CD4-positive, CD25-positive, alpha-beta regulatory T cell (primary cell): ENCODE results near the gene ATXN7L3. TPM values are rescaled to one million over a fixed set of nuclear protein-coding genes. Genes with fewer than 3 reads are reported as not detected.

Experiments used
- ATAC-seq, 2 donors: fragments of 150-1000 bp; cut with Tn5 transposase; one replicate each; pipeline ENCODE4 v1.10.0; 2021; ENCODE audit warnings: low read depth in 2 of 2, moderate number of reproducible peaks in 2 of 2, moderate library complexity in 1 of 2
- DNase-seq, 3 donors: peaks; one replicate each; pipeline versions ENCODE4 v3.0.0 to v3.0.0-alpha.2; 2012 to 2022; ENCODE audit warnings: mixed read lengths in 1 of 3
- H3K27ac ChIP-seq: one replicate; pipeline ENCODE4 v1.7.0; 2013; ENCODE audit warnings: mild to moderate bottlenecking, low read length; ENCODE audit not compliant: insufficient read depth, poor library complexity, severe bottlenecking
- H3K27me3 ChIP-seq: one replicate; pipeline ENCODE4 v1.7.0; 2013; ENCODE audit warnings: low read length; ENCODE audit not compliant: control insufficient read depth, insufficient read depth
- H3K36me3 ChIP-seq: one replicate; pipeline ENCODE4 v1.7.0; 2013; ENCODE audit warnings: mild to moderate bottlenecking, low read length, moderate library complexity; ENCODE audit not compliant: control insufficient read depth, insufficient read depth
- H3K4me1 ChIP-seq: 2 replicates; pipeline ENCODE4 v1.7.0; 2013; ENCODE audit warnings: mild to moderate bottlenecking, low read length; ENCODE audit not compliant: insufficient read depth, control insufficient read depth, poor library complexity, severe bottlenecking
- H3K4me3 ChIP-seq: one replicate; pipeline ENCODE4 v1.7.0; 2013; ENCODE audit warnings: low read depth, mild to moderate bottlenecking, low read length, moderate library complexity
- H3K9me3 ChIP-seq, 2 experiments: 1 replicate in 1 of 2; 2 replicates in 1 of 2; pipeline ENCODE4 v1.7.0; 2013; ENCODE audit warnings: low read length in 2 of 2, mild to moderate bottlenecking in 1 of 2, moderate library complexity in 1 of 2; ENCODE audit not compliant: control insufficient read depth in 2 of 2
- H3K27ac Mint-ChIP-seq, 3 donors: one replicate each; pipeline ENCODE4 v1.8.0; 2020 to 2022; ENCODE audit warnings: mild to moderate bottlenecking in 3 of 3, mixed read lengths in 3 of 3, moderate library complexity in 2 of 3
- H3K27me3 Mint-ChIP-seq: one replicate; pipeline ENCODE4 v1.8.0; 2022; ENCODE audit warnings: mild to moderate bottlenecking, mixed read lengths
- H3K36me3 Mint-ChIP-seq: one replicate; pipeline ENCODE4 v1.8.0; 2020; ENCODE audit warnings: mixed read lengths
- H3K4me1 Mint-ChIP-seq, 4 donors: one replicate each; pipeline ENCODE4 v1.8.0; 2020 to 2022; ENCODE audit warnings: mixed read lengths in 4 of 4, mild to moderate bottlenecking in 1 of 4
- H3K4me3 Mint-ChIP-seq, 4 donors: one replicate each; pipeline ENCODE4 v1.8.0; 2020 to 2022; ENCODE audit warnings: mild to moderate bottlenecking in 4 of 4, mixed read lengths in 4 of 4, moderate library complexity in 3 of 4
- H3K9me3 Mint-ChIP-seq, 7 donors: one replicate each; pipeline ENCODE4 v1.8.0; 2020 to 2022; ENCODE audit warnings: mixed read lengths in 7 of 7, mild to moderate bottlenecking in 3 of 7, moderate library complexity in 2 of 7
- polyA plus RNA-seq, 4 donors: library from polyadenylated mRNA; unstranded; fragments of 300-500 nt; fragmentation: Illumina TruSeq; gene quantifications; one replicate each; pipeline ENCODE4 v1.2.3, GENCODE V29; 2021
- total RNA-seq: library from RNA; stranded (reverse); gene quantifications from one replicate; pipeline ENCODE4 v1.2.3, GENCODE V29; 2022

The ATXN7L3 gene
- total and polyA plus RNA-seq, 5 donors from 2014 or later = 10.3 to 103 (median 14.1) TPM

DNA sequence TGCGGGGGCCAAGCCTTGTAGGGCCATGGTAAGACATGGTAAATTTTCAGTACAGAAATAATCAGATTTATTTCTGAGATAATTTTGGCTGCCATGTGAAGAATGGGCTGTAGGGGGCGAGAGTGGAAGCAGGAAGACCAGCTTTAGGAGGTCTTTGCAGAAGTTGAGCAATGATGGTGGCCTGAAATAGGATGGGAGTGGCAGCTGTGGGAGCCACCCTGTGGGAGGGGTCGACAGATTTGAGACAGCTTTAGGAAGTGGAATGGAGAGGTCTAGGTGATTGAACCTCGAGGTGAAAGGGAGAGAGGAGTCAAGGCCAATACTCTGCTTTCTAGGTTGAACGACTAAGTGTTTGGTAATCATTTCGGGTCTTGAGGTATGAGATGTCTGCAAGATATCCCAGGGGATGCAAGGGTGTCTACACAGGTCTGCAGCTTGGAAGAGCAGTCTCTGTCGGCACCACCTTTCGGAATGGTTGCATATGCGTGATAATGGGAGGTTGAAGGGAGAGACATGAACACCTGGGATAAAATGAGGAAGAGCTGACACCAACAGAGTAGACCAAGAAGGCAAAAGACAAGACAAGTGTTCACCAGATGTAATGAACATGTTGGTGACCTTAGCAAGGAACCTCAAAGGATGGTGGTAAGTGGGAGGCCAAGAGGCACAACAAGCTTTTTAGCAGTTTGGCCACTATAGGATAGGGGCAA lies 4.2 kb upstream of the ATXN7L3 start:
- Histone ChIP-seq H3K27ac (no peak overlapping the region), H3K9me3 (no peaks in the 10 kb centered on the region), H3K27me3 (no peaks in the 10 kb centered on the region), H3K36me3 (peaks cover 23% of the 10 kb centered on the region), H3K4me1 (peaks cover 15% of the 10 kb centered on the region), H3K4me3 (no peak overlapping the region)
- Mint-ChIP-seq H3K36me3 (peaks cover 10% of the 10 kb centered on the region), H3K27ac (peak overlapping the region in 2 of 3 donors; percentile 47 to 92), H3K4me3 (peak overlapping the region in 1 of 4 donors; percentile 73), H3K27me3 (no peaks in the 10 kb centered on the region), H3K9me3 (no peaks in the 10 kb centered on the region), H3K4me1 (peaks cover 22 to 41% (median 23%) of the 10 kb centered on the region in 4 donors)
- no peak for ATAC-seq
- peak in 2 of 3 donors; percentile 44 to 79 for DNase-seq

DNA sequence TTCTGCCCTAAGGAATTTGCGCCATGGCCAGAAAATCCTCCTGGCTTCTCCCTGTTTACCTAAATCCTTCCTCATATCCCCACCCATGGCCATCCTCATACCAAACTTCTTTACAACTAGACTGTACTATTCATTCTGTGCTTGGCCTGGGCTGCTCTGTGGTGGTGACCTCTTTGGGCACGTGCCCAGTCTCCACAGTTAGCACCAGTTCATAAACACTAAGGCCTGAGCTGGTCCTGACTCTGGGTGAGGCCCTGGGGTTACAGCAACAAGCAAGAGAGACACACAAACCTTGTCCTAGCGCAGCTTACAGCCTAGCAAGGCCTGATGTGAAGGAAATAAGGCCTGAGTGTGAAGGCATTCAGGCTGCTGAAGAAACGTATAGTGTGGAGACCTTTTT lies 3.1 kb upstream of the ATXN7L3 start:
- H3K4me1 Mint-ChIP-seq = peaks cover 22 to 41% (median 30%) of the 10 kb centered on the region in 4 donors
- H3K27me3 ChIP-seq = no peaks in the 10 kb centered on the region

DNA sequence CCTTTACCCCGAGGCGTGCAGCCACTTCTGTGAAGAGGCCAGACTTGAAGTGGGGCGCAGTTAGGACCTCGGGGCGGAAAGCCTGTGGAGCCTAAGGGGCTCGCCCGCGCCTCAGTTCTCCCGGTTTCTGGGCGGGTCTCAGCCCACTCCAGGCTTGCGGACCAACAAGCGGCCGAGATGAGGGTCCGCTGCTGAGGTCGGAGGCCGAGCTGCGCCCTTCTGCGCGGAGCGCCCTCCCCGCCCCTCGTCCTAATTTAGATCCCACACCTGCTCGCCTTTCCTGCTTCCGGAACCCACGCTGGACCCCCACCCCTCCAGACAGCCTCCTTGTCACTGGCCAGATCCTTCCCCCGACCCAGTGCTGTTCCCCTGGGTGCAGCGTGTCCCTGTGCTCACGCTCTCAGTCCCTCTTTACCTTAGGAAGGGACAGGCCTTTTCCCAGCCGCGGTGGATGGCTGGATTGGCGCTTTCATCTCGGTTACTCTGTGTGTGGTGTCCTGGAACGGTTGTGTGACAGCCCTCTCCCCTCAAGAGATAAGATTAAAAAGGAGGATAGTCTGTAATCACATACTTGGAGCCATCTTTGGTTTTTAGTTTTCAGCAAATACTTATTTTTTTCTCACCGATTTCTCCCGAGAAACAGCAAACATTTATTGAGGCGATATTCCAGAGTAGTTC lies 933 bp upstream of the ATXN7L3 start:
- no peaks in the 10 kb centered on the region for H3K9me3 ChIP-seq
- DNase-seq (no peak), ATAC-seq (no peak)
- H3K4me1 ChIP-seq = peaks cover 32% of the 10 kb centered on the region
- peaks cover 12% of the 10 kb centered on the region for H3K36me3 Mint-ChIP-seq
- peak overlapping the region; percentile 73 to 94 (median 91) for H3K4me3 Mint-ChIP-seq
- H3K27me3 Mint-ChIP-seq = no peaks in the 10 kb centered on the region
- H3K4me1 Mint-ChIP-seq = peaks cover 22 to 50% (median 31%) of the 10 kb centered on the region in 4 donors
- H3K4me3 ChIP-seq = peak overlapping the region; percentile 55
- peaks cover 14% of the 10 kb centered on the region for H3K36me3 ChIP-seq
- peak overlapping the region; percentile 89 for H3K27ac ChIP-seq
- H3K27ac Mint-ChIP-seq = peak overlapping the region; percentile 95 to 98 (median 95)
- H3K9me3 Mint-ChIP-seq = no peaks in the 10 kb centered on the region
- no peaks in the 10 kb centered on the region for H3K27me3 ChIP-seq

More for the DNA sequence above, 3.1 kb upstream of the ATXN7L3 start:
- peaks cover 15% of the 10 kb centered on the region for H3K36me3 ChIP-seq
- no peaks in the 10 kb centered on the region for H3K27me3 Mint-ChIP-seq
- peak overlapping the region in 2 of 3 donors; percentile 59 to 79 for H3K27ac Mint-ChIP-seq
- peak overlapping the region in 2 of 4 donors; percentile 19 to 73 for H3K4me3 Mint-ChIP-seq
- H3K9me3 ChIP-seq = no peaks in the 10 kb centered on the region
- ATAC-seq (no peak), DNase-seq (no peak)
- H3K4me3 ChIP-seq = no peak overlapping the region
- peaks cover 8% of the 10 kb centered on the region for H3K36me3 Mint-ChIP-seq
- H3K27ac ChIP-seq = no peak overlapping the region
- H3K9me3 Mint-ChIP-seq = no peaks in the 10 kb centered on the region
- peaks cover 26% of the 10 kb centered on the region for H3K4me1 ChIP-seq

DNA sequence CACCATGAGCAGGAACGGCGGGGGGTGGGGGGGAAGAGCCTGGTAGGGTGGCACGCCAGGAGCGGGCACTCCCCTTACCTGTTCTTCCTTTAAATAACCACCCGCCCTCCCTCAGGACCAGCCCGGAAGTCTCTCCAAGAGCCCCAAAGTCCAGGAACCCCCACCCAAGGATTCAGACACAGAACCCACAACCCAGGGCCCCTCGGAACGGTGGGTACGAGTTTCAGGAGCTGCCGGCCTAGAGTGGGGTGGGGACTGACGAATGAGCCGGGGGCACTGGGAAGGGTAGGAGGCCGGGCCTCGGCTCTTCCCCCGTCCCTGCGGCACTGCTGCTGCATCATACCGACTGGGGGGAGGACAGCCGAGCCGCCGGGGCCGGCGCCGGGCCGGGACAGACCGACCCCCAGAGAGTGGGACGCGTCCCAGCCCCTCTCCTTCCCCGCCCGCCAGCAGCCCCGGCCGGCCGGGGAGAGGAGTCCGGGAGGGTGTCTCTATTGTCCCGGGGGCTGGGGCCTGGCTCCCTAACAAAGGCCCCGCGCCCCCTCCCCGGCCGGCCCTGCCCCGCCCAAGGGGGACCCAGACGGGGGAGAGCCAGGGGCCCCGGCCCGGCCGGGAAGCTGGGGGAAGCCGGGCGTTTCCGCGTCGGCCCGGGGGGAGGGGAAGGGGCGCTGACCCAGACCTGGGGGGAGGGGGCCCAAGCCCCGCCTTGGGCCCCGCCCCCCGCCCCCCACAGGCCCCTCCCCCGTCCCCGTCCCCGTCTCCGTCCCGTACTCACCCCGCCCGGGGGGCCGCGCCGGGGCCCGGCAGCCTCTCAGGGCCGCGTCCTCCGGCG lies 747 bp downstream of the ATXN7L3 start:
- Mint-ChIP-seq H3K27ac (peak overlapping the region; percentile 84 to 94 (median 91)), H3K27me3 (no peaks in the 10 kb centered on the region), H3K4me3 (peak overlapping the region; percentile 90 to 92 (median 90)), H3K36me3 (peaks cover 18% of the 10 kb centered on the region), H3K9me3 (no peaks in the 10 kb centered on the region), H3K4me1 (peaks cover 19 to 48% (median 30%) of the 10 kb centered on the region in 4 donors)
- no peaks in the 10 kb centered on the region for H3K27me3 ChIP-seq
- H3K27ac ChIP-seq = peak overlapping the region; percentile 89
- no peaks in the 10 kb centered on the region for H3K9me3 ChIP-seq
- ATAC-seq (peak; percentile 2 to 4), DNase-seq (peak; percentile 52 to 67 (median 57))
- peak overlapping the region; percentile 72 for H3K4me3 ChIP-seq
- H3K36me3 ChIP-seq = peaks cover 30% of the 10 kb centered on the region
- peaks cover 32% of the 10 kb centered on the region for H3K4me1 ChIP-seq

DNA sequence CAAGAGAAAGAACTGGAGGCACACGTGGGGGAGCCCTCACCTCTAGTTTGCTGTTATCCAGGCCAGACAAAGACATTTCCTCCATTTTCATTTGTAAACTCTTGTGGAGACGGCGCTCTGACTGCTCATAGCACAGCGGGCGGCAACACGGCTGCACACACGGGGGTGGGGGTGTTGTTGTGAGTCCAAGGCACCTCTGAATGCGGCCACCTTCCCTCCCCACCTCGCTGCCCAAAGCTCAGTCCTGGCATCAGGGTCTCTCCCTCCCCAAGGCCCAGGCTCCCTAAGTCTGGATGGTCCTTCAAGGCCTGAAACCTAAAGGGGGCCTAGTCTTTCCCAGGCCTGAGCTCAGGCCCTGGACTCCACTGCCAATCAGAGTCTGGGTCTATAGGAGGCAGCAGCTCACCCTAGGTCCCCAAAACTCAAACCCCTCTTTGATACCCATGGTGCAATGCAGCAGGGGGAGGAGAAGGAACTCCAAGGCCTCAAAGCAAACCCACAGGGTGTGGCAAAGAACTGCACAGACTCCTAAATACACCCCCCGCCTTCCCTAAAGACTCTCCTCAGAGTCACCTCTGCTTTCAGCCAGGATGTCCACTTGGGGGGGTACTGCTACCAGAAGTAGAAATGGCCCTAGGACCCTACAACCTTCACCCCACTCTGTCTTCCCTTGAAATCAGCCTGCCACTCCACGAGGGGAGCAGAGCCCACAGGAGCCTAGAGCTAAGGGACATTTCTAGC lies 1.5 kb downstream of the ATXN7L3 start:
- Mint-ChIP-seq H3K4me1 (peaks cover 13 to 40% (median 24%) of the 10 kb centered on the region in 4 donors), H3K27me3 (no peaks in the 10 kb centered on the region), H3K27ac (peak overlapping the region; percentile 84 to 94 (median 91)), H3K4me3 (peak overlapping the region; percentile 90 to 92 (median 90)), H3K36me3 (peaks cover 18% of the 10 kb centered on the region), H3K9me3 (no peaks in the 10 kb centered on the region)
- H3K4me1 ChIP-seq = peaks cover 25% of the 10 kb centered on the region
- DNase-seq = peak; percentile 24 to 90 (median 56)
- H3K36me3 ChIP-seq = peaks cover 33% of the 10 kb centered on the region
- peak overlapping the region; percentile 89 for H3K27ac ChIP-seq
- no peaks in the 10 kb centered on the region for H3K27me3 ChIP-seq
- ATAC-seq = no peak
- peak overlapping the region; percentile 72 for H3K4me3 ChIP-seq
- no peaks in the 10 kb centered on the region for H3K9me3 ChIP-seq

DNA sequence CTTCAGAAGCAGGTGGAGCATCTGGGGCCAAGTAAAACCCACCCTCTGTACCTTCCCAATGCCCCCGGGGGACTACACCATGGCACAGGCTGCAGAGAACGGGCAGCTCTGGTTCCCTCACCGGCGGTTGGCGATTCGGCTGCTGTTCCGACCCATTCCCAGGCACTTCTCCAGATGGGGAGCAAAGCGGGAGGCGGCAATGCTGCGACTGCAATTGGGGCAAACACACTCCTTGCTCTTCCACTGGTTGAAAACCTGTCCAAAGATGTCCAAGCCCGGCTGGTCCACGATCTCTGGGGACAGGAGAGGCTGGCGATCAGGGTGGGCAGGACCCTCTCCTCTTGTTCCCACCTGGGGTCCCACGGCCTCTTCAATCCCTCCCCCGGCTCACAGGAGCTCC lies 2.6 kb downstream of the ATXN7L3 start:
- no peak for ATAC-seq
- no peak overlapping the region for H3K27ac ChIP-seq

More for the DNA sequence above, 2.6 kb downstream of the ATXN7L3 start:
- Histone ChIP-seq H3K9me3 (no peaks in the 10 kb centered on the region), H3K36me3 (peaks cover 35% of the 10 kb centered on the region), H3K4me1 (peaks cover 25% of the 10 kb centered on the region), H3K27me3 (no peaks in the 10 kb centered on the region), H3K4me3 (no peak overlapping the region)
- Mint-ChIP-seq H3K4me3 (peak overlapping the region in 1 of 4 donors; percentile 91), H3K27me3 (no peaks in the 10 kb centered on the region), H3K4me1 (peaks cover 8 to 33% (median 21%) of the 10 kb centered on the region in 4 donors), H3K36me3 (peaks cover 18% of the 10 kb centered on the region), H3K27ac (peak overlapping the region in 2 of 3 donors; percentile 84 to 92), H3K9me3 (no peaks in the 10 kb centered on the region)
- DNase-seq = no peak
